ENCODE data around the gene AIF1L. TPM values are rescaled to one million over a fixed set of nuclear protein-coding genes. Genes with fewer than 3 reads are reported as not detected.

AIF1L gene
- total RNA-seq: 0.60 and 1.7 TPM in 2 replicates

- DNase-seq (ENCODE audit: low read depth in 2 of 2): peak; percentile 16 to 23
Measured at GRCh38 chr9:131096269-131097125, at the start of gene AIF1L. Gene AIF1L (plus strand): TSS chr9:131096531. CDS start chr9:131096630, 99 bp downstream.

- peak; percentile 61 to 65 for DNase-seq (ENCODE audit: low read depth in 2 of 2)
Measured at GRCh38 chr9:131046581-131047202, 49.6 kb upstream of the AIF1L start.

- no peak for DNase-seq (ENCODE audit: low read depth in 2 of 2)
Measured at GRCh38 chr9:131048332-131048731, 48.0 kb upstream of the AIF1L start.

GRCh38 chr9:131048820-131049219 lies 47.5 kb upstream of the AIF1L start:
- DNase-seq (ENCODE audit: low read depth in 2 of 2): no peak

- DNase-seq (ENCODE audit: low read depth in 2 of 2): no peak
Measured at GRCh38 chr9:131049829-131050715, 46.3 kb upstream of the AIF1L start.

- no peak for DNase-seq (ENCODE audit: low read depth in 2 of 2)
Measured at GRCh38 chr9:131050831-131051230, 45.5 kb upstream of the AIF1L start.

GRCh38 chr9:131051592-131052517 lies 44.5 kb upstream of the AIF1L start:
- no peak for DNase-seq (ENCODE audit: low read depth in 2 of 2)

GRCh38 chr9:131053896-131054295 lies 42.4 kb upstream of the AIF1L start:
- no peak for DNase-seq (ENCODE audit: low read depth in 2 of 2)

GRCh38 chr9:131056781-131057506 lies 39.4 kb upstream of the AIF1L start:
- no peak for DNase-seq (ENCODE audit: low read depth in 2 of 2)

GRCh38 chr9:131060900-131061630 lies 35.3 kb upstream of the AIF1L start:
- no peak for DNase-seq (ENCODE audit: low read depth in 2 of 2)

GRCh38 chr9:131062969-131063368 lies 33.4 kb upstream of the AIF1L start:
- no peak for DNase-seq (ENCODE audit: low read depth in 2 of 2)

- no peak for DNase-seq (ENCODE audit: low read depth in 2 of 2)
Measured at GRCh38 chr9:131065599-131065998, 30.7 kb upstream of the AIF1L start.

- no peak for DNase-seq (ENCODE audit: low read depth in 2 of 2)
Measured at GRCh38 chr9:131067625-131068024, 28.7 kb upstream of the AIF1L start.

GRCh38 chr9:131068076-131068816 lies 28.1 kb upstream of the AIF1L start:
- DNase-seq (ENCODE audit: low read depth in 2 of 2): no peak

GRCh38 chr9:131069699-131070098 lies 26.6 kb upstream of the AIF1L start:
- DNase-seq (ENCODE audit: low read depth in 2 of 2): no peak

GRCh38 chr9:131072107-131072870 lies 24.0 kb upstream of the AIF1L start:
- DNase-seq (ENCODE audit: low read depth in 2 of 2): no peak

- no peak for DNase-seq (ENCODE audit: low read depth in 2 of 2)
Measured at GRCh38 chr9:131072871-131073237, 23.5 kb upstream of the AIF1L start.
